SU-DHL-6 (cell line): ENCODE data around the gene OS9.

Source experiments
- CTCF ChIP-seq: fragments of 200-600 bp; sonication (generic); IDR thresholded peaks from one replicate; pipeline ENCODE4 v1.5.1; 2017; ENCODE audit warnings: antibody characterized with exemption, mild to moderate bottlenecking, low read length, moderate library complexity; ENCODE audit not compliant: insufficient read depth, poor library complexity, severe bottlenecking
- EZH2phosphoT487 ChIP-seq: fragments of 200-600 bp; sonication (generic), shearing (Covaris generic); conservative IDR thresholded peaks from 2 replicates; pipeline ENCODE4 v1.6.1; 2018; ENCODE audit warnings: mild to moderate bottlenecking, antibody characterized with exemption, low read length, moderate library complexity, mixed read lengths

- TF ChIP-seq CTCF = no peak
- no peak for TF ChIP-seq EZH2phosphoT487
These were observed 60.7 kb downstream of the OS9 start, which contains the start of gene MARCHF9 for GRCh38 chr12:57754411-57755193.
